Activated CD4-positive, alpha-beta T cell treated with anti-CD3 and anti-CD28 coated beads, Interleukin-2, amount 10 ng/mL, durations not matched to agents 7 days and 5 days (primary cell): ENCODE data around the gene NME1. TPM values are rescaled to one million over a fixed set of nuclear protein-coding genes. Genes with fewer than 3 reads are reported as not detected.
"Not testable (repeated sequence)": the region's sequence is repeated elsewhere in the genome, so short reads cannot be mapped to it uniquely, and the experiment has no call there.

ENCODE experiments used
- CTCF ChIA-PET: fragments of 350-600 bp; sonication (Branson Sonifier 250); formaldehyde crosslinking; loops from one replicate; lab custom pipeline; 2021; ENCODE audit warnings: antibody characterized with exemption; lab: Charles Lee
- POLR2A ChIA-PET: fragments of 350-600 bp; sonication (Branson Sonifier 250); formaldehyde crosslinking; loops from one replicate; lab custom pipeline; 2021; ENCODE audit warnings: antibody characterized with exemption; lab: Charles Lee
- DNase-seq: peaks from one replicate; pipeline ENCODE4 v3.0.0-alpha.2; 2020
- H3K27ac Mint-ChIP-seq: one replicate; pipeline ENCODE4 v1.8.0; 2021; ENCODE audit warnings: mild to moderate bottlenecking, moderate library complexity, mixed read lengths
- H3K27me3 Mint-ChIP-seq: one replicate; pipeline ENCODE4 v1.8.0; 2021; ENCODE audit warnings: mixed read lengths
- H3K36me3 Mint-ChIP-seq: one replicate; pipeline ENCODE4 v1.8.0; 2021; ENCODE audit warnings: low read depth, mixed read lengths
- H3K4me1 Mint-ChIP-seq: one replicate; pipeline ENCODE4 v1.8.0; 2021; ENCODE audit warnings: mixed read lengths
- H3K4me3 Mint-ChIP-seq: one replicate; pipeline ENCODE4 v1.8.0; 2021; ENCODE audit warnings: mild to moderate bottlenecking, moderate library complexity, mixed read lengths
- H3K9me3 Mint-ChIP-seq: one replicate; pipeline ENCODE4 v1.8.0; 2021; ENCODE audit warnings: mixed read lengths
- total RNA-seq, 2 experiments: library from RNA; stranded (reverse); gene quantifications; one replicate each; pipeline ENCODE4 v1.2.3, GENCODE V29; 2021

Gene NME1
- total RNA-seq, 2 experiments from 2014 or later: 104 to 107 TPM

- Mint-ChIP-seq H3K9me3 (no peaks in the 10 kb centered on the region), H3K4me3 (no peak overlapping the region), H3K36me3 (peaks cover 23% of the 10 kb centered on the region), H3K27me3 (no peaks in the 10 kb centered on the region), H3K4me1 (peaks cover 3% of the 10 kb centered on the region), H3K27ac (no peak overlapping the region)
- POLR2A ChIA-PET: no interaction called here
- peak; percentile 20 for DNase-seq
- CTCF ChIA-PET: interaction anchor here (1.6 to 2.3 kb wide), 3 partner anchors 8 to 105 kb away, joined by 5 to 14 read pairs (median 5); no protein-coding TSS in a partner anchor
Measured at GRCh38 chr17:51154176-51154575, 817 bp downstream of the NME1 start.

GRCh38 chr17:51155416-51155815 lies 2.1 kb downstream of the NME1 start:
- H3K4me3 Mint-ChIP-seq: peak overlapping the region; percentile 20
- H3K4me1 Mint-ChIP-seq: peaks cover 7% of the 10 kb centered on the region
- H3K36me3 Mint-ChIP-seq: peaks cover 32% of the 10 kb centered on the region
- DNase-seq: no peak
- H3K9me3 Mint-ChIP-seq: no peaks in the 10 kb centered on the region
- POLR2A ChIA-PET: no interaction called here
- CTCF ChIA-PET: interaction anchor here (1.7 kb wide), 1 partner anchor 9 kb away, joined by 5 read pairs; no protein-coding TSS in a partner anchor
- H3K27ac Mint-ChIP-seq: no peak overlapping the region
- no peaks in the 10 kb centered on the region for H3K27me3 Mint-ChIP-seq

- Mint-ChIP-seq H3K4me3 (no peak overlapping the region), H3K4me1 (peaks cover 7% of the 10 kb centered on the region), H3K27me3 (no peaks in the 10 kb centered on the region), H3K9me3 (no peaks in the 10 kb centered on the region), H3K27ac (no peak overlapping the region), H3K36me3 (peaks cover 56% of the 10 kb centered on the region)
- no peak for DNase-seq
- CTCF ChIA-PET: no interaction called here
- POLR2A ChIA-PET: no interaction called here
Measured at GRCh38 chr17:51159604-51160003, 6.2 kb downstream of the NME1 start.

GRCh38 chr17:51161541-51161940 lies 8.2 kb downstream of the NME1 start:
- ChIA-PET CTCF (interaction anchor here (1.1 to 1.8 kb wide), 2 partner anchors 8 to 13 kb away, joined by 4 to 14 read pairs; partner anchors contain the start of gene NME1), POLR2A (no interaction called here)
- DNase-seq: no peak
- Mint-ChIP-seq H3K4me1 (peaks cover 20% of the 10 kb centered on the region), H3K4me3 (no peak overlapping the region), H3K27me3 (no peaks in the 10 kb centered on the region), H3K36me3 (peaks cover 56% of the 10 kb centered on the region), H3K9me3 (no peaks in the 10 kb centered on the region), H3K27ac (no peak overlapping the region)

GRCh38 chr17:51164911-51165679 lies 11.7 kb downstream of the NME1 start:
- no peaks in the 10 kb centered on the region for H3K27me3 Mint-ChIP-seq
- peaks cover 37% of the 10 kb centered on the region for H3K4me1 Mint-ChIP-seq
- CTCF ChIA-PET: interaction anchor here (1.1 to 1.8 kb wide), 3 partner anchors 10 to 313 kb away, joined by 3 to 6 read pairs (median 5); partner anchors contain the start of gene NME1
- peak overlapping the region; percentile 90 for H3K4me3 Mint-ChIP-seq
- POLR2A ChIA-PET: interaction anchor here (0.8 to 1.7 kb wide), 2 partner anchors 12 to 95 kb away, joined by 4 read pairs; partner anchors contain the start of genes NME1 and UTP18
- H3K36me3 Mint-ChIP-seq: peaks cover 53% of the 10 kb centered on the region
- H3K27ac Mint-ChIP-seq: peak overlapping the region; percentile 100
- no peak for DNase-seq
- H3K9me3 Mint-ChIP-seq: no peaks in the 10 kb centered on the region

GRCh38 chr17:51165680-51166197 lies 12.4 kb downstream of the NME1 start:
- DNase-seq: no peak
- peaks cover 36% of the 10 kb centered on the region for H3K4me1 Mint-ChIP-seq

GRCh38 chr17:51166198-51166986 lies 13.0 kb downstream of the NME1 start, which contains the start of gene NME2:
Gene NME2 (plus strand): TSS chr17:51166411. CDS start chr17:51166831, 420 bp downstream.
- Mint-ChIP-seq H3K9me3 (no peaks in the 10 kb centered on the region), H3K36me3 (peaks cover 48% of the 10 kb centered on the region), H3K4me1 (peaks cover 36% of the 10 kb centered on the region), H3K4me3 (peak within 1 kb of the TSS; percentile 90), H3K27me3 (no peaks in the 10 kb centered on the region), H3K27ac (peak within 1 kb of the TSS; percentile 100)
- POLR2A ChIA-PET: interaction anchor here (1.7 kb wide), 1 partner anchor 13 kb away, joined by 4 read pairs; the partner anchor contains the start of gene NME1
- peak; percentile 65 for DNase-seq
- CTCF ChIA-PET: interaction anchor here (0.9 to 1.2 kb wide), 3 partner anchors 14 to 314 kb away, joined by 3 read pairs; no protein-coding TSS in a partner anchor

More at GRCh38 chr17:51165680-51166197, 12.4 kb downstream of the NME1 start:
- Mint-ChIP-seq H3K27ac (peak overlapping the region; percentile 100), H3K9me3 (no peaks in the 10 kb centered on the region), H3K4me3 (peak overlapping the region; percentile 90), H3K36me3 (peaks cover 49% of the 10 kb centered on the region), H3K27me3 (no peaks in the 10 kb centered on the region)
- ChIA-PET CTCF (interaction anchor here (0.9 to 1.8 kb wide), 4 partner anchors 13 to 314 kb away, joined by 3 to 6 read pairs (median 3); partner anchors contain the start of gene NME1), POLR2A (interaction anchor here (1.7 kb wide), 1 partner anchor 12 kb away, joined by 4 read pairs; the partner anchor contains the start of gene NME1)

- peak overlapping the region; percentile 92 for H3K27ac Mint-ChIP-seq
- H3K4me3 Mint-ChIP-seq: peak overlapping the region; percentile 73
- H3K9me3 Mint-ChIP-seq: no peaks in the 10 kb centered on the region
- H3K36me3 Mint-ChIP-seq: peaks cover 40% of the 10 kb centered on the region
- no peaks in the 10 kb centered on the region for H3K27me3 Mint-ChIP-seq
- peak; percentile 64 for DNase-seq
- CTCF ChIA-PET: interaction anchor here (1.2 to 1.3 kb wide), 2 partner anchors 13 to 14 kb away, joined by 3 to 4 read pairs; partner anchors contain the start of gene NME1
- H3K4me1 Mint-ChIP-seq: peaks cover 36% of the 10 kb centered on the region
- POLR2A ChIA-PET: no interaction called here
Measured at GRCh38 chr17:51166987-51167931, 13.9 kb downstream of the NME1 start.

- CTCF ChIA-PET: interaction anchor here (0.6 kb wide), 1 partner anchor 900 kb away, joined by 3 read pairs; no protein-coding TSS in a partner anchor
- Mint-ChIP-seq H3K4me1 (peaks cover 36% of the 10 kb centered on the region), H3K27me3 (no peaks in the 10 kb centered on the region), H3K9me3 (no peaks in the 10 kb centered on the region), H3K36me3 (peaks cover 34% of the 10 kb centered on the region), H3K27ac (no peak overlapping the region), H3K4me3 (no peak overlapping the region)
- POLR2A ChIA-PET: no interaction called here
- DNase-seq: no peak
Measured at GRCh38 chr17:51169340-51169739, 16.0 kb downstream of the NME1 start.

- Mint-ChIP-seq H3K27ac (no peak overlapping the region), H3K4me1 (peaks cover 26% of the 10 kb centered on the region), H3K36me3 (peaks cover 31% of the 10 kb centered on the region), H3K27me3 (no peaks in the 10 kb centered on the region), H3K9me3 (no peaks in the 10 kb centered on the region), H3K4me3 (no peak overlapping the region)
- ChIA-PET CTCF (no interaction called here), POLR2A (no interaction called here)
- no peak for DNase-seq
Measured at GRCh38 chr17:51170736-51171135, 17.4 kb downstream of the NME1 start.

GRCh38 chr17:51172030-51172429 lies 18.7 kb downstream of the NME1 start:
- POLR2A ChIA-PET, H3K27me3 Mint-ChIP-seq, H3K4me3 Mint-ChIP-seq, H3K27ac Mint-ChIP-seq, DNase-seq, H3K9me3 Mint-ChIP-seq: not testable (repeated sequence)
- H3K36me3 Mint-ChIP-seq: peaks cover 27% of the 10 kb centered on the region
- peaks cover 22% of the 10 kb centered on the region for H3K4me1 Mint-ChIP-seq
- CTCF ChIA-PET: interaction anchor here (1.3 kb wide), 1 partner anchor 23 kb away, joined by 3 read pairs; no protein-coding TSS in a partner anchor
